CD4-positive, alpha-beta T cell treated with Interleukin-4 for 1 hour (primary cell): ENCODE data around the gene HMGB3.
A peak's percentile ranks its signal among the peaks of the same experiment; 100 is the strongest.
"Not testable (repeated sequence)": the region's sequence is repeated elsewhere in the genome, so short reads cannot be mapped to it uniquely, and the experiment has no call there.

Source experiments
- DNase-seq, 2 donors: peaks; one replicate each; pipeline ENCODE4 v3.0.0-alpha.2; 2020 to 2022

HMGB3 gene

GRCh38 chrX:150982788-150983520, at the start of gene HMGB3:
Gene HMGB3 (plus strand): TSS chrX:150983335. CDS start chrX:150985600, 2,265 bp downstream.
- DNase-seq, result peak; percentile 77 to 83

- DNase-seq, result no peak
These were observed 49.2 kb upstream of the HMGB3 start for GRCh38 chrX:150933945-150934350.

GRCh38 chrX:150934453-150934852, 48.7 kb upstream of the HMGB3 start:
- DNase-seq, result no peak

- no peak for DNase-seq
These were observed 47.7 kb upstream of the HMGB3 start for GRCh38 chrX:150935467-150935866.

- no peak for DNase-seq
These were observed 46.6 kb upstream of the HMGB3 start for GRCh38 chrX:150936556-150936955.

GRCh38 chrX:150940844-150941495, 42.2 kb upstream of the HMGB3 start:
- DNase-seq, result no peak

GRCh38 chrX:150941580-150941979, 41.6 kb upstream of the HMGB3 start:
- DNase-seq, result no peak

- no peak for DNase-seq
These were observed 40.1 kb upstream of the HMGB3 start for GRCh38 chrX:150942942-150943594.

- no peak for DNase-seq
These were observed 38.9 kb upstream of the HMGB3 start for GRCh38 chrX:150944233-150944632.

- DNase-seq, result no peak
These were observed 28.2 kb upstream of the HMGB3 start for GRCh38 chrX:150954951-150955350.

GRCh38 chrX:150955590-150955989, 27.5 kb upstream of the HMGB3 start:
- no peak for DNase-seq

- DNase-seq, result no peak
These were observed 25.0 kb upstream of the HMGB3 start for GRCh38 chrX:150958177-150958576.

- DNase-seq, result no peak
These were observed 23.6 kb upstream of the HMGB3 start for GRCh38 chrX:150959557-150959956.

- DNase-seq, result no peak
These were observed 21.5 kb upstream of the HMGB3 start for GRCh38 chrX:150961631-150962030.

GRCh38 chrX:150964416-150964815, 18.7 kb upstream of the HMGB3 start:
- not testable (repeated sequence) for DNase-seq

GRCh38 chrX:150966235-150966634, 16.9 kb upstream of the HMGB3 start:
- DNase-seq, result no peak

GRCh38 chrX:150966742-150967141, 16.4 kb upstream of the HMGB3 start:
- DNase-seq, result no peak

- no peak for DNase-seq
These were observed 15.3 kb upstream of the HMGB3 start for GRCh38 chrX:150967786-150968185.

GRCh38 chrX:150968862-150969720, 14.0 kb upstream of the HMGB3 start:
- DNase-seq, result no peak

- no peak for DNase-seq
These were observed 10.7 kb upstream of the HMGB3 start for GRCh38 chrX:150972450-150972849.

- DNase-seq, result no peak
These were observed 7.3 kb upstream of the HMGB3 start for GRCh38 chrX:150975655-150976390.
